LNCAP (cell line): ENCODE results near the gene STMND1.

Experiments
- CTCF ChIP-seq: fragments of 450-650 bp; IDR thresholded peaks from 2 replicates; pipeline ENCODE4 v1.5.1; 2017; ENCODE audit warnings: mild to moderate bottlenecking

STMND1 gene

GRCh38 chr6:17167327-17167979 is 65.6 kb downstream of the STMND1 start:
- no peak; the same call in 1 of the 2 replicates for TF ChIP-seq CTCF

DNA sequence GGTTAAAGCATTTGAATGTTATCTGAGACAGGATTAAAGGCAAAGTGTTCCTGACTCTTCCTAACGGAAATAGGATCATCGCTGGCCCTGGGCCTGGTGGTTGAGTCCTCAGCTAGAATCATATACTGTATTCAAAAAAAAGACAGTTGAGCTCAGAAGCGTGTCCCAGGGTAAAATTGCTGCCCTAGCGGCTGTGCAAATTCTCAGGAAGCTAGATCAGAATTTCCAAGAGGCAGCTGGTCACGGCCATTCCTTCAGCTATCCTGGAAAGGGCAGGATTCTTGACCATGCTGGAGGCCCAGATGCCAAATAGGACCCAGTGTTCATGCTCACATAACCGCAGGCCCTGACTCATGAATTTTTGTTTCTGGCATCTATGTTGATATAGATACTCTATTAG is 67.4 kb downstream of the STMND1 start:
- TF ChIP-seq CTCF: no peak

DNA sequence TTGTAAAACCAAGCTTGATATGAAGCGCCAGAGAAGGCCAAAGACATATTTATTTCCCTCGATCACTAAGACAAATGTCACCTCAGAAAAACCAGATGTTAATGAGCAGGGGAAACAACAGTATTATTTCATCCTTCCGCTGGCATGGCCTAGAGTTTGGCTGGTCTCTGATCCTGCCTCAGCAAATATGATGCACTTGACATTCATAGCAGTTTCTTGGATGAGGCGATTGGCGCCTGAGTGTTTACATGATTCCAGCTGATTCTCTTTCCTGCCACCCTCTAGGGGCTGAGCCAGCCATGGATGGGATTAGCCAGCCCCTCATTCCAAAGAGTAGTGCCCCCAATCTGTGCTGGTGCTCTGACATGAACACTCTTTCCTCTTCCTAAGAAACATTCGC is 67.9 kb downstream of the STMND1 start:
- TF ChIP-seq CTCF: no peak

DNA sequence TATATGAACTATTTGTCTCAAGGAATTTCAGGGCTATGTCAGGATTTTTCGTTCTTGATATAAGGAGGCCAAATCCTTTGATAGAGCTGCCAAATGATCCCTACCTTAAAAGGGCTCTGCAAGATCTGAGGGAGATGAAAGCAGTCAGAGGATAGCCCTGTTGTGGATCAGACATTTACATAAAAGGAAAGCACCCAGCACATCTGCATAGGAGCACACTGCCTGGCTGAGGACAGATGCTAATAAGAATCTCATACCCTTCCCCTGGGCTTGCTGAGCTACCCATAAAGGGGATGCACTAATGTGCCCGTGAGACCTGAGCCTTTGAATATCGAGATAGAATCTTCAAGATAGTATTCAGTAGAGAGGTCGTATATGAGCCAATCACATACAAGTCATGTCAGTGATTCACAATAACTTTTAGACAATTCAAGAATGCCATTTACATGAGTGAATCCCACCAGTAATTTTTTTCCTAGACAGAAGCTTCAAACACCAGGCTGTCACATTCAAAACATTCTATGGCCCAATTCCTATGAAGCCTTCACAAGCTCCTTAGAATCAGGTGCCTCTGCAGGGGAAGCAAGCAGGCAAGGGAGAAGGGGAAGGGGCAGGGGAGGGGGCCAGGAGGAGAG is 71.1 kb downstream of the STMND1 start:
- no peak for TF ChIP-seq CTCF

GRCh38 chr6:17178326-17178725 is 76.5 kb downstream of the STMND1 start:
- no peak for TF ChIP-seq CTCF

GRCh38 chr6:17178754-17179529 is 77.1 kb downstream of the STMND1 start:
- TF ChIP-seq CTCF: no peak

DNA sequence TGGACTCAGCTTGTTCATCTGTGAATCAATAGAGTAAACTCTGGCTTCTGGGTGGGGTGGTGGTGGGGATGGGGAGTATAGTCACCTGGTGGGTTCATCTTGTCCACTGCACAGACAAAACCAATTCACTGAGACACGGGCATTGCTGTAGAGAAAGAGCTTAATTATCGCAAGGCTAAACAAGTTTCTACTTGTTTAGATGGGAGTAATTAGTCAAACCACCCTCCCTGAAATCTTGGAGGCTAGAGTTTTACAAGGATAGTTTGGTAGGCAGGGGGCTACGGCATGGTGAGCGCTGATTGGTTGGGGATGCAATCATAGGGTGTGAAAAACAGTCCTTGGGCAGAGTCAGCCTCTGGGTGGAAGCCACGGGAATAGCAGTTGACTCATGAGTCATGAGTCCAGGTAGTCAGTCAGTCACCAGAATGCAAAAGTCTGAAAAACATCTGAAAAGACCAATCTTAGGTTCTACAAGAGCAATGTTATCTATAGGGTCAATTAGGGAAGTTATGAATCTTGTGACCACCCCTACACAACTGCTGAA is 77.8 kb downstream of the STMND1 start:
- TF ChIP-seq CTCF: no peak
